Measurements from ENCODE around the gene TMEM63C. TPM values are rescaled to one million over a fixed set of nuclear protein-coding genes. Genes with fewer than 3 reads are reported as not detected.

The TMEM63C gene
- total RNA-seq, 3 donors from 2014 or later (not counting 1 experiment from before 2014, with no cell fraction given), result 1.5 to 5.1 (median 2.1) TPM

- Histone ChIP-seq H3K9me3 (ENCODE audit: control insufficient read depth, insufficient read depth, low read length) (no peaks in the 10 kb centered on the region), H3K36me3 (ENCODE audit: control insufficient read depth, insufficient read depth, low read length) (no peaks in the 10 kb centered on the region), H3K27me3 (ENCODE audit: control insufficient read depth, insufficient read depth, low read length) (peaks cover 7% of the 10 kb centered on the region), H3K4me1 (ENCODE audit: control insufficient read depth, insufficient read depth, low read length) (peaks cover 48% of the 10 kb centered on the region), H3K4me3 (ENCODE audit: low read length) (peak overlapping the region; percentile 54), H3K27ac (ENCODE audit: low read length) (no peak overlapping the region)
- peak in 1 of 3 donors; percentile 23 for ATAC-seq
- intact Hi-C loops (cut with micrococcal nuclease), result no loop called here
- Mint-ChIP-seq H3K36me3 (no peaks in the 10 kb centered on the region), H3K27ac (no peak overlapping the region), H3K4me1 (peaks cover 13 to 24% of the 10 kb centered on the region in 2 donors), H3K27me3 (ENCODE audit: low read depth in 2 of 2) (peaks cover 6 to 14% of the 10 kb centered on the region in 2 donors), H3K9me3 (no peaks in the 10 kb centered on the region), H3K4me3 (peak overlapping the region; percentile 78)
- WGBS (ENCODE audit: insufficient coverage), result 45% methylated on average over 12 of the region's 12 CpGs
- TF ChIP-seq CTCF (IDR thresholded peaks at IDR 0.05), result no peak
- DNase-seq, result peak in 1 of 2 donors; percentile 7
Observed at GRCh38 chr14:77180726-77181602, 634 bp upstream of the TMEM63C start.

GRCh38 chr14:77183896-77184295 lies 2.3 kb downstream of the TMEM63C start:
- no peak for TF ChIP-seq CTCF (IDR thresholded peaks at IDR 0.05)
- peaks cover 48% of the 10 kb centered on the region for H3K4me1 ChIP-seq (ENCODE audit: control insufficient read depth, insufficient read depth, low read length)
- Mint-ChIP-seq H3K9me3 (no peaks in the 10 kb centered on the region), H3K27me3 (ENCODE audit: low read depth in 2 of 2) (peaks cover 0 to 11% of the 10 kb centered on the region in 2 donors), H3K4me1 (peaks cover 13 to 24% of the 10 kb centered on the region in 2 donors), H3K36me3 (no peaks in the 10 kb centered on the region), H3K27ac (no peak overlapping the region), H3K4me3 (no peak overlapping the region)
- H3K4me3 ChIP-seq (ENCODE audit: low read length), result no peak overlapping the region
- ATAC-seq (no peak), DNase-seq (no peak)
- peaks cover 7% of the 10 kb centered on the region for H3K27me3 ChIP-seq (ENCODE audit: control insufficient read depth, insufficient read depth, low read length)
- no peak overlapping the region for H3K27ac ChIP-seq (ENCODE audit: low read length)
- WGBS (ENCODE audit: insufficient coverage), result 54% methylated on average over 5 of the region's 5 CpGs
- no peaks in the 10 kb centered on the region for H3K9me3 ChIP-seq (ENCODE audit: control insufficient read depth, insufficient read depth, low read length)
- no peaks in the 10 kb centered on the region for H3K36me3 ChIP-seq (ENCODE audit: control insufficient read depth, insufficient read depth, low read length)
- intact Hi-C loops (cut with micrococcal nuclease), result no loop called here

GRCh38 chr14:77184396-77185092 lies 2.9 kb downstream of the TMEM63C start:
- H3K36me3 ChIP-seq (ENCODE audit: control insufficient read depth, insufficient read depth, low read length), result no peaks in the 10 kb centered on the region
- H3K9me3 Mint-ChIP-seq, result no peaks in the 10 kb centered on the region
- no peaks in the 10 kb centered on the region for H3K36me3 Mint-ChIP-seq
- no peak for ATAC-seq
- H3K27me3 ChIP-seq (ENCODE audit: control insufficient read depth, insufficient read depth, low read length), result peaks cover 7% of the 10 kb centered on the region
- intact Hi-C loops (cut with micrococcal nuclease), result no loop called here
- no peak for TF ChIP-seq CTCF (IDR thresholded peaks at IDR 0.05)
- H3K4me1 ChIP-seq (ENCODE audit: control insufficient read depth, insufficient read depth, low read length), result peaks cover 48% of the 10 kb centered on the region
- no peak overlapping the region for H3K27ac Mint-ChIP-seq
- peak overlapping the region; percentile 6 for H3K4me3 Mint-ChIP-seq
- H3K4me1 Mint-ChIP-seq, result peaks cover 13 to 24% of the 10 kb centered on the region in 2 donors
- peak in 1 of 2 donors; percentile 17 for DNase-seq
- no peak overlapping the region for H3K27ac ChIP-seq (ENCODE audit: low read length)
- 62% methylated on average over 11 of the region's 11 CpGs for WGBS (ENCODE audit: insufficient coverage)
- no peaks in the 10 kb centered on the region for H3K9me3 ChIP-seq (ENCODE audit: control insufficient read depth, insufficient read depth, low read length)
- H3K27me3 Mint-ChIP-seq (ENCODE audit: low read depth in 2 of 2), result peaks cover 6 to 15% of the 10 kb centered on the region in 2 donors
- H3K4me3 ChIP-seq (ENCODE audit: low read length), result no peak overlapping the region

Measured in natural killer cell (primary cell).